Mononuclear cell (primary cell): Measurements from ENCODE around the gene HLA-DRB1. TPM values are rescaled to one million over a fixed set of nuclear protein-coding genes. Genes with fewer than 3 reads are reported as not detected.

Experiments
- H3K27me3 ChIP-seq: 2 replicates; pipeline ENCODE4 v1.6.0; 2011; ENCODE audit warnings: low read length, control low read depth; ENCODE audit not compliant: insufficient read depth
- H3K4me1 ChIP-seq: 2 replicates; pipeline ENCODE4 v1.5.1; 2011; ENCODE audit warnings: mild to moderate bottlenecking, low read length, control low read depth; ENCODE audit not compliant: insufficient read depth
- H3K4me3 ChIP-seq: 2 replicates; pipeline ENCODE4 v1.5.1; 2011; ENCODE audit warnings: mild to moderate bottlenecking, low read length, moderate library complexity
- H3K9me3 ChIP-seq: 2 replicates; pipeline ENCODE4 v1.5.1; 2011; ENCODE audit warnings: low read depth, mild to moderate bottlenecking, control low read depth, low read length
- total RNA-seq: library from RNA; depleted of rRNA; stranded (reverse); fragments of >200 nt; gene quantifications from one replicate; pipeline ENCODE4 v1.2.3, GENCODE V29; 2012

The HLA-DRB1 gene
- total RNA-seq, 1 donor = 166 TPM

- H3K27me3 ChIP-seq = no peaks in the 10 kb centered on the region
- no peak overlapping the region for H3K4me3 ChIP-seq
- no peaks in the 10 kb centered on the region for H3K9me3 ChIP-seq
- peaks cover 8% of the 10 kb centered on the region for H3K4me1 ChIP-seq
These were observed 26.4 kb upstream of the HLA-DRB1 start for GRCh38 chr6:32615885-32616532.

- H3K4me1 ChIP-seq = peaks cover 9% of the 10 kb centered on the region
- no peak overlapping the region for H3K4me3 ChIP-seq
- no peaks in the 10 kb centered on the region for H3K9me3 ChIP-seq
- no peaks in the 10 kb centered on the region for H3K27me3 ChIP-seq
These were observed 24.9 kb upstream of the HLA-DRB1 start for GRCh38 chr6:32614366-32615081.

GRCh38 chr6:32613475-32613874, 23.8 kb upstream of the HLA-DRB1 start:
- H3K9me3 ChIP-seq = no peaks in the 10 kb centered on the region
- no peaks in the 10 kb centered on the region for H3K27me3 ChIP-seq
- H3K4me3 ChIP-seq = no peak overlapping the region
- H3K4me1 ChIP-seq = peaks cover 13% of the 10 kb centered on the region

DNA sequence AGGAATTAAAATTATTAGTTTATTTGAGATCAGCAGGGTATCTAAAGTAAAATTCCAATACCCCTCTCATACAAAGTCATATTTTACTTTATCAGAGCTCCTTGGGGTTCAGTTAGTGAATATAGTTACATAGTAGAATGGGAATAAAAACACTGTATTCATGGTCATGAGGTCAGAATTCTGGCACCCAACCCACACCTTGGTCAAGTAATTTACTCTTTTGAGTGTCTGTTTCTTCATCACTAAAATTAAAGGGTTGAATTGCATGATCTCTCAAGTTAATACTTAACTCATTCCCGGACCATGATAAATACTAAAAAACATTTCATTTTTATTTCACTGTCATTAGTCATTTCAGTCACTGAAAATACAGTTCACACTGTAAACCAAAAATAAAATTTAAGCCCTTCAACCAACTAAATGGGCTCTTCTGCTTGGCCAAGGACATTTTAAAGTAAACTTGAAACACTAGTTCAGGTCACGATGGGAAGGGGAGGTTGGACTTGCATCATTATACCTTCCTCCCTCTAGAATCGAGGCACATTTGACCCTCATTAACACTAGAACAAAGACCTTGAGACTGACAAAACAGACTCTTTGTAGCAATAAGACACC, 21.1 kb upstream of the HLA-DRB1 start:
- H3K4me1 ChIP-seq = peaks cover 11% of the 10 kb centered on the region
- H3K27me3 ChIP-seq = no peaks in the 10 kb centered on the region
- no peaks in the 10 kb centered on the region for H3K9me3 ChIP-seq
- H3K4me3 ChIP-seq = no peak overlapping the region

GRCh38 chr6:32609731-32610640, 20.3 kb upstream of the HLA-DRB1 start:
- Histone ChIP-seq H3K4me3 (peak overlapping the region; percentile 12), H3K4me1 (peaks cover 9% of the 10 kb centered on the region), H3K9me3 (no peaks in the 10 kb centered on the region), H3K27me3 (no peaks in the 10 kb centered on the region)

GRCh38 chr6:32609391-32609730, 19.7 kb upstream of the HLA-DRB1 start:
- Histone ChIP-seq H3K27me3 (no peaks in the 10 kb centered on the region), H3K9me3 (no peaks in the 10 kb centered on the region), H3K4me3 (no peak overlapping the region), H3K4me1 (peaks cover 15% of the 10 kb centered on the region)

- H3K4me3 ChIP-seq = no peak overlapping the region
- H3K9me3 ChIP-seq = no peaks in the 10 kb centered on the region
- peaks cover 15% of the 10 kb centered on the region for H3K4me1 ChIP-seq
- no peaks in the 10 kb centered on the region for H3K27me3 ChIP-seq
These were observed 18.7 kb upstream of the HLA-DRB1 start for GRCh38 chr6:32608362-32608761.

- H3K4me1 ChIP-seq = peaks cover 19% of the 10 kb centered on the region
These were observed 18.3 kb upstream of the HLA-DRB1 start for GRCh38 chr6:32607988-32608298.

DNA sequence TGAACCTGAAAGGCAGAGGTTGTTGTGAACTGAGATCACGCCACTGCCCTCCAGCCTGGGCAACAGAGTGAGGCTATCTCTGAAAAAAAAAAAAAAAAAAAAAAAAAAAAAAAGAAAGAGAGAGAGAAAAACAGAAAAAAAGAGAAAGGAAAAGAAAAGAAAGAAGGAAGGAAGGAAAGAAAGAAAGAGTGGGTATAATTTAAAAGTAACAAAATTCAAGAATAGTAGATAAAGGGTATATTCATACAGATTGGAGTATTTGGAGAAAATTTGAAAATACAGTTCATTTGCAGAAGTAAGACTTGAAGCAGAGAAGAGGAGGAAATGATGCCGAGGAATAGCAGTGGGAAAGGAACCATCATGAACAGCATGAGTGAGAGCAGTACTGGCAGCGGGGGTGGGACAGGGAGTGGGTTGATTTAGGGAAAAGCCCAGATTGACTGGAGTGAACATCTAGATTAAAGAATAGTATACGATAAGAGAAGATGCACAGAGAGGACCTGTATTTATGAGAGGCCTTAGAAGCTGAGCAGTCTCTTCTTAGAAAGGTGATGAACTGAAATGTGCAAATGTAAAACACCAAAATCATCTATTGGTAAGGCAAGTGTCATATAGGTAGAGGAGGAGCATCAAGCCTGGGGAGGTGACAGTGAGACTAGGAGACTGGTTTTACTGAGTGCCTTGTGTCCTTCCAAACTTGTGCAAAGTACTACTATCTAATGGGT, 17.8 kb upstream of the HLA-DRB1 start:
- peaks cover 24% of the 10 kb centered on the region for H3K4me1 ChIP-seq
- no peak overlapping the region for H3K4me3 ChIP-seq
- no peaks in the 10 kb centered on the region for H3K9me3 ChIP-seq
- H3K27me3 ChIP-seq = no peaks in the 10 kb centered on the region

More at GRCh38 chr6:32607988-32608298, 18.3 kb upstream of the HLA-DRB1 start:
- no peak overlapping the region for H3K4me3 ChIP-seq
- H3K27me3 ChIP-seq = no peaks in the 10 kb centered on the region
- no peaks in the 10 kb centered on the region for H3K9me3 ChIP-seq

DNA sequence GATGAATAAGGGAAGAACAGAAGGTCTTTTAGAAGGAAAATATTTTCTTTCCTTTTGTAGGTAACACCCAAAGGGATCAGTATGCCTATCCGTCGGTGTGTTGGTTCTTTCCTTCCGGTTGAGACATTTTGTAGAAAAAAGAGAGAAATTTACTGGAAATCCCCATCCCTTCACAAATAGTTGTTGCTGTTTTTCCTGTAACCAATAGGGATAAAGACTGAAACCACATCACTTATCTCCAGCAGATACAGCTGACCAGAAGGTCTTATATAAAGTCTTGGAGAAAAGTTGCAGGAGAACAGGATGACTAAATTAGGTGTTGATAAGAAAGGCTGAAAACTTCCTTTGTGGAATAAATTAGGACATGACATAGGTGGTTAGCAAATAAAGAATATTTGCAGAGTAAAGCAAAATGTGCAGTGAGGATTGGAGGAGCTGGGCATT, 14.8 kb upstream of the HLA-DRB1 start:
- Histone ChIP-seq H3K9me3 (no peaks in the 10 kb centered on the region), H3K4me1 (peaks cover 24% of the 10 kb centered on the region), H3K27me3 (no peaks in the 10 kb centered on the region), H3K4me3 (no peak overlapping the region)

- peaks cover 21% of the 10 kb centered on the region for H3K4me1 ChIP-seq
- no peaks in the 10 kb centered on the region for H3K9me3 ChIP-seq
- H3K4me3 ChIP-seq = no peak overlapping the region
- H3K27me3 ChIP-seq = no peaks in the 10 kb centered on the region
These were observed 14.2 kb upstream of the HLA-DRB1 start for GRCh38 chr6:32603888-32604287.

GRCh38 chr6:32603222-32603621, 13.6 kb upstream of the HLA-DRB1 start:
- Histone ChIP-seq H3K27me3 (no peaks in the 10 kb centered on the region), H3K9me3 (no peaks in the 10 kb centered on the region), H3K4me1 (peaks cover 21% of the 10 kb centered on the region), H3K4me3 (no peak overlapping the region)

GRCh38 chr6:32602383-32602782, 12.7 kb upstream of the HLA-DRB1 start:
- Histone ChIP-seq H3K9me3 (no peaks in the 10 kb centered on the region), H3K4me3 (no peak overlapping the region), H3K27me3 (no peaks in the 10 kb centered on the region), H3K4me1 (peaks cover 21% of the 10 kb centered on the region)

GRCh38 chr6:32597024-32597423, 7.4 kb upstream of the HLA-DRB1 start:
- H3K4me3 ChIP-seq = no peak overlapping the region
- no peaks in the 10 kb centered on the region for H3K27me3 ChIP-seq
- no peaks in the 10 kb centered on the region for H3K9me3 ChIP-seq
- H3K4me1 ChIP-seq = no peaks in the 10 kb centered on the region
